NCI-H2107 (cell line): ENCODE data around the gene CBFA2T3.
"Not testable (repeated sequence)": the region's sequence is repeated elsewhere in the genome, so short reads cannot be mapped to it uniquely, and the experiment has no call there.

Source experiments
- DNase-seq: peaks from one replicate; lab custom pipeline; 2025; lab: John Stamatoyannopoulos, UW

The CBFA2T3 gene

DNA sequence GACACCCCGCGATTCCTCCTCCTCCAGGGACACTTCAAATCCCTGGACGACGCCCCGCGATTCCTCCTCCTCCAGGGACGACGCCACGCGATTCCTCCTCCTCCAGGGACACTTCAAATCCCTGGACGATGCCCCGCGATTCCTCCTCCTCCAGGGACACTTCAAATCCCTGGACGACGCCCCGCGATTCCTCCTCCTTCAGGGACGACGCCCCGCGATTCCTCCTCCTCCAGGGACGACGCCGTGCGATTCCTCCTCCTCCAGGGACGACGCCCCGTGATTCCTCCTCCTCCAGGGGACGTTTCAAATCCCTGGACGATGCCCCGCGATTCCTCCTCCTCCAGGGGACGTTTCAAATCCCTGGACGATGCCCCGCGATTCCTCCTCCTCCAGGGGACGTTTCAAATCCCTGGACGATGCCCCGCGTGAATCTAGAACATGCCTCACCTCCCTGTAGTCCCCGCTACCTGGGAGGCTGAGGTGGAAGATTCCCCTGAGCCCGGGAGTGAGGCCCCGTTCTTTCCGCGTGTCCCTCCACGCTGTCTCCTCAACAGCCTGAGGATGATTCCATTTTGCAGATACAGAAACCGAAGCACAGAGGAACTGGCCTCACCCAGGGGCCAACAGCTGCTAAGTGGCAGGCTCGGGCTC, 87.2 kb downstream of the CBFA2T3 start:
- DNase-seq, result not testable (repeated sequence)

DNA sequence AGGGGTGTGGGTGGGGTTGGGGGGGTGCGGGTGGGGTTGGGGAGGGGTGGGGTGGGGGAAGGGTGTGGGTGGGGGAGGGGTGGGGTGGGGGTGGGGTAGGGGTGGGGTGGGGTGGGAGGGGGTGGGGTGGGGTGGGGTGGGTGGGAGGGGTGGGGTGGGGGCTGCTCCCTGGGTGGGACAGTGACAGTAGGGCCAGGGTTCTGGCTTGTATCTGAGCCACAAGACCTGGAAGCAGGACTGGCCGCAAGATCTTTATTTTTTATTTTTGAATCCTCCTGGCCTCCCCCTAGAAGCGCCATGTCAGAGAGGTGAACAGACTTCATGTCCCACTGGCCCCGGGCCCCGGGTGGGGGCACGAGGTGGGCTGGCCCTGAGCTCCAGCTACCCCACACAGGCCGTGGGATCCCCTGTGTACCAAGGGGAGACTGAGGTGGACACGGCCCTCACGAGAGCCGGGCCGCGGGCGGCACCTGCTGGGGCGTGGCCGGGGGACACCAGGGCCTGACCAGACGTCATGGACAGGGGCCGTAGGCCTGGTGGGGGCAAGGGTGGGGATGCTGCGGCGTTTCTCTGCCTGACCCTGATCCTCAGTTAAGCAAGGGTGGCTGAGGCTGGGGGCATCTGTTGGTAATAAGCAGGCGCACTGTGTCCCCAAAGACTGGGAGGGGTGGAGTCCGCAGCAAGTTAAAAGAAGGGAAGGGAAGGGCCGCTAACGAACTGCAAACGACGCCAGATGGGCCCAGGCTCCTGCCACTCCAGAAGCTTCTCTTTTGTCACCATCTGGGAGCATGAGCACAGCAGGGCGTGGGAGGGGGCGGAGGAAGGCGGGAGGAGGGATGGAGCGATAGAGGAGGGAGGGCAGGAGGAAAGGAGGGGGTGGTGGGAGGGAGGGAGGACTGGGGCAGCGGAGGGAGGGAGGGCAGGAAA, 88.3 kb downstream of the CBFA2T3 start:
- DNase-seq, result no peak

DNA sequence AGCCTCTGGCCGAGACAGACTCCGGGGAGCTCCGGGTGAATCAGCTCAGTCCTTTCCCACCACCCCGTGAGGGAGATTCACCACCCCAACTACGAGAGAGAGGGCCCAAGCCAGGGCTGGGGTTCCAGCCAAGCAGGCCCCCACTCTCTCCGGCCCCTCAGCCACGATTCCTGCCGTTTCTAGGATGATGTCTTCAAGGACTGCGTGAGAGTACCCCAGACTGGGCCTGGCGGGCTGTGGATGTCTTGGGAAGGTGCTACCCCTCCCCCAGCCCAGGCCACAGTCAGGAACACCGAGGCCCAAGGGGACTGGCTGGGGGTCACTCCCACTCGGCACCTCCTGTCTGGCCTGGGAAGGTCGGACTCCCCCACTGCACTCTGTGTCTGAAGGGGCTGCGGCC, 89.0 kb downstream of the CBFA2T3 start:
- no peak for DNase-seq

DNA sequence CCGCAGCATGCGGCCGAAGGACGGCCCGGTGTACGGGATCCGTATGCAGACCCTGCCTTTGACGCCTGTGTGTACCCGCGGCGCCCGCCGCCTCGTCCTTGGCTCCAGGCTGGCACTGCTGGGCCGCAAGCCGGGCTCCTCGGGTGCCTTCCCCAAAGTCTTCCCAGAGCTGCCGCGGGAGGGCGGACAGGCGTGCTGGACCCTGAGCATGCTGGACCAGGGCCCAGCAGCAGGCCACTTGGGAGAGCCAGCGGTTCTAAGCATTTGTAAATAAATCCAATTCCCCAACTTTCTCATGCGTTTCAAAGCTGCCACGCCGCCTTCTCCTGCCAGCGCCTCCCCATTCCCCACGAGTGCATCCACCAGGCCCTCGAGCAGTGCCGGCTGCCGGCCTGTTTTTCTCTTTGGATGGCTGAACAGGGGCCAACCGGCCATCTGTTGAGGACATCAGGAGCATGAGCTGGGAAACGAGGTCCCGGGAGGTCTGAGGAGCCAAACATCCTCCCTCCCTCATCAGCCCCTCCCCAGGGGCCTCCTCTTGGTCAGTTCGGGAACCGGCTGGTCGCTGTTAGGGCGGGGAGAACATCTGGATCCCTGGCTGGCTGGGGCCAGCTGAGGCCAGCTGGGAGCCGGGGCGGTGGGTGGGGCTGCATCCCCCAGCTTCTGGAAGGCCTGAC, 90.0 kb downstream of the CBFA2T3 start:
- no peak for DNase-seq

DNA sequence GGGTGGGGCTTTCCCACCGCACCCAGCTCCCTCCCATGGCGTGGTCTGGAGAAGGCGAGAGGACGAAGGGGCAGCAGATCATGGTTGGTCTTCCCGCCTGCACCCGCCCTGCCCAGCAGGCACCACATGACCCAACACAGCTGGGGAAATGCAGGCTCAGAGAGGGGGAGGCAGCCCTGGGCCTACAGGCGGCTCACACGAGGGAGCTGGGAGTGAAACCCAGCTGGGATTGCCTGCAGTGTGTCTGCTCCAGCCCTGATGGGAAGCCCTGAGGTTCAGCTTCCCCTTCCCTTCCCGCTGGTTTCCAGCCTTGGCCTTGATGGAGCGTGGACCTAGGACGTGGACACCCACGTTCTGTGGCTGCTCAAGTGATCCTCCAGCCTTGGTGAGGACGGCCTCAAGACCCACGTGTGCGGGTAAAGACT, 90.6 kb downstream of the CBFA2T3 start:
- no peak for DNase-seq

DNA sequence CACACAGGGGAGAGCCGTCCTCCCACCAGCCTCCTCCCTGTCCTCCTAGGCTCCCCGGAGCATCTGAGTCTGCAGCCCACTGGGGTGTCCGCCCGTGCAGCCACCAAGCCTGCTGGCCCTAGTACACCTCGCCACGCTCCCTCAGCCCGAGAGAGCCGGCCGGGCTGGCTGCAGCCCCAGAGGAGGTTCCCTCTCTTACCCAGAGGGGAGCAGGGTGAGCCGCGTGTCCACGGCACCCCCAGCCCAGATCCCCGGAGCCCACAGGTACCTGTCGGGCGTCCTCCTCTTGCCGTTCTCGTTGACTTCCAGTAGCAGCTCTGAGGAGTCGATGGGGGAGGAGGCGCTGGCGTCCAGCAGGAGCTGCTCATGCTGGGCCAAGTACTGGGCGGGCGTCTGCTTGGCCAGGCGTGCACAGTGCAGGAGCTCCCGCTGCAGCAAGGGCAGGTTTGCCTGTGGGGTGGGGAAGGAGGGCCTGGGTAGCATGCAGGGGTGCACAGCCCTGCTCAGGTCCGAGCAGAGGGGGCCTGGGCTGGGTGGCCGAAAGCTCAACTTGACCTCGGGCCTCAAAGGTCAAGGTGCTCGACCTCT, 91.2 kb downstream of the CBFA2T3 start:
- no peak for DNase-seq

DNA sequence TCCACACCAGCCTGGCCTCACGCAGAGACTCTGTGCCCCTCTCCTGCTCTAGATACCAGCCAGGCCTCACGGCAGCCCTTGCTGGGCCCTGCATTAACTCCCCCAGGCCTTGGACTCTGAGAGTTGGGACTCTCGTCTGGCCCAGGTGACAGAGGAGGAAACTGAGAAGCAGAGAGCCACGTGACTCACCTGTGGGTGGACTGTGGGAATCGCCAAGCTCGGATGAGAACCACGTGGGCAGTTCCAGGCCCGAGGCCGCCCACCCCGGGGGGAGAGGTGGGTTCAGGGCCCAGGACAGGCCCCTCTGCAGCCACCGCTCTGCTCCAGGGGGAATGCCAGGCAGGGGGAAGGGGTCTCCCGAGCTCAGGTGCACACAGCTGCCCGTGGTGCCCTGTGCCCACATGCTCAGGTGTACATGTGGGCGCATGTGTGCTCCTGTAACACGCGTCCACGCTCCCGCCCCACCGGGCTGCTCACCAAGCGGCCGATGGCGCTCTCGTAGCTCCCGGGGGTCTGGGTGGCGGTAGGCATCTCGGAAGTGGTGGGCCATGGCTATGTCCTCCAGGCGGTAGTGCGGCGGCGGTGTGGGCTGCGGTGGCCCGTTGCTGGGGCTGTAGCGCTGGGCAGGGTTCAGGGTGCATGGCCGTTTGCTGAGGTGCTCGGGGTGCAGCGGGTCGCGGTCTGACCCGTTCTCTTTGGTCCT, 92.3 kb downstream of the CBFA2T3 start:
- no peak for DNase-seq

DNA sequence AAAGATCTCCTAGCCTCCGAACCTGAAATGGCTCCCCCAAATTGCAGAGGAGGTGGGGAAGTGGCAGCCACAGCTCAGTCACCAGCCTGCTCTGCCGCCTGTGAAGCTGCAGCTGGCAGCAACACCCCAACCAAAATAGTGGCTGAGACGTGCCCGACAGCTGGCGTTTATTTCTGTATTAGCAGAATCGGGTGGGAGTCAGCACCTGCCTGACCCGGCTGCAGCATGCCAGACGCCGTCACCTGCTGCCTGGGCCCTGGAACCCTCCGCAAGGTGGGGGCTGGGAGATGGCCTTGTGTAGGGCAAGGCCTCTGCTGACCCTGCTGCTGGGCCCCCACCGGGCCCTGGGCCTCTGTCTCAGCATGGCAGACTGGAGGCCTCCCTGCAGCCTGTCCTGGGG, 93.1 kb downstream of the CBFA2T3 start:
- no peak for DNase-seq

DNA sequence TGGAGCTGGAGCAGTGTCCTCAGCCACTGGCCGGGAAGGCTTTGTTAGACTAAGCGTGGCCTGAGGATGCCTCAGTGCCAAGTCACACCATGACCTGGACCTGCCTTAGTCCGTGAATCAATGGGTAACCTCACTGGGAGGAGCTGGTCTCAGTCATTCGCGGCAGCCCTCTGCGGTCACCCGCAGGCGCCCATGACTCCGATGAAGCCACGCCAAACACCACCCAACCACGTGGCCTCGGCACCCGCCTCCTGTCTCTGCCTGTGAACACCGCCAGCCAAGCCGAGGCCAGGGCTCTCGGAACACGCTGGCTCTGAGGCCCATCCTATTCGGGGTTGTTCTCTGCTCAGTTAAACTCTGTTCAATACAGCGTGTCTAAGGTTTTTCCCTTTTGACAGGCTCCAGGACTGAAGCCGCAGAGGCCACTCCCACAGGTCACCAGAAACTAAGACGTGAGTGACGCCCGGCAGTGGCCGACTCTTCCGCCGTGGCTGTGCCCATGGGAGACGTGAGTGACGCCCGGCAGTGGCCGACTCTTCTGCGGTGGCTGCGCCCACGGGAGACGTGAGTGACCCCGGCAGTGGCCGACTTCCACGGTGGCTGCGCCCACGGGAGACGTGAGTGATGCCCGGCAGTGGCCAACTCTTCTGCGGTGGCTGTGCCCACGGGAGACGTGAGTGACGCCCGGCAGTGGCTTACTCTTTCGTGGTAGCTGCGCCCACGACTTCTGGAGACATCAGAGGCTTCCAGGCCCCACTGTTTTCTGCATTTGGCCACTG, 93.7 kb downstream of the CBFA2T3 start:
- no peak for DNase-seq

DNA sequence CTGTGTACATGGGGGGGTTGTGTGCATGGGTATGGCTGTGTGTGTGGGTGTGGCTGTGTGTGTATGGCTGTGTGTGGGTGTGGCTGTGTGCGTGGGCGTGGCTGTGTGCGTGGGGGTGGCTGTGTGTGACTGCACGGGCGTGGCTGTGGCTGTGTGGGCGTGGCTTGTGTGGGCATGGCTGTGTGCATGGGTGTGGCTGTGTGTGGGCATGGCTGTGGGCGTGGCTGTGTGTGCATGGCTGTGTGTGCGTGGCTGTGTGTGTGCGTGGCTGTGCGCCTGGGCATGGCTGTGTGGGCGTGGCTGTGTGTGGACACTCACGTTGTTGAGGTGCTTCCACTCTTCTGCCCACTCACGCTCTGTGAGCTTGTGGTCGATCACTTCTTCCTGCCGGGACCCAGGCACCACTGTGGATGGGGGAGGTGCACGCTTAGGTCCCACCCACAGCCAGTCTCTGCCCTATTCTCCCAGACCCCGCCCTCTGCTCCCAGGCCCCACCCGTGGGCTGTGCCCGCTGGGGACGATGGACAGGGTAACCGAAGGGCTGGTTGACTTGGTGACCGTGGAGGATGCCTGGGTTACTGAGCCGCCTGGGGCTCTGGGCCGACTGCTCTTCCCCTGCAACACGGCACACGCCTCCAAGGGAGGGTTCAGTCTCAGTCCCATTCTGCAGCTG, 94.5 kb downstream of the CBFA2T3 start:
- DNase-seq, result no peak

DNA sequence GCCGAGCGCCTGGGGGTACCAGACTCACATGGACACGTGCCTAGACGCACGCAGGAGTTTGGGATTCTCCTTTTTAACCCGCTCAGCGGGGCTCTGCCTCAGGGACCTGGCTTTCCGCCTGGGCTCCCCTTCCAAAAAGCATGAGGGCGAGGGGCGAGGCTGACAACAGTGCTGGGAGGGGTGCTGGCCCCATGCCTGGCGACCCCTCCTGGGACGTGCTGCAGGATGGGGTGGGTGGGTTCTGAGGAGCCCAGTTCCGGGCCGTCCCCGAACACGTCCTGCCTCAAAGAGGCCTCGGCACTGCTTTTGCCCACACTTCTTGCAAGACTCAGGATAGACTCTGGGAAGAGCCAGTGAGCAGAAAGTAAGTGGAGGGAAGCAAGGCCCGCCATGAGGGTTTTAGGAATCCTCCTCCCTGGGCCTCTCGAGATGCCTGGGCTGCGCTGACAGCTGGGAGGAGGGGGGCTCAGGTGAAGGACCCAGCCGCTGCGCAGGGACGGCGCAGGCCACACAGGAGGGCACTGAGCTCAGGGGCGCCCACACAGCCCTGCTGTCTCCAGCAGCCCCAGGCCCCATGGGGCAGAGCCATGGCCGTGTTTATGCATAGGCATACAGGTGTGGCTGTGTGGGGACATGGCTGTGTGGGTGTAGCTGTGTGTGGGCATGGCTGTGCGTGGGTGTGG, 95.2 kb downstream of the CBFA2T3 start:
- no peak for DNase-seq

DNA sequence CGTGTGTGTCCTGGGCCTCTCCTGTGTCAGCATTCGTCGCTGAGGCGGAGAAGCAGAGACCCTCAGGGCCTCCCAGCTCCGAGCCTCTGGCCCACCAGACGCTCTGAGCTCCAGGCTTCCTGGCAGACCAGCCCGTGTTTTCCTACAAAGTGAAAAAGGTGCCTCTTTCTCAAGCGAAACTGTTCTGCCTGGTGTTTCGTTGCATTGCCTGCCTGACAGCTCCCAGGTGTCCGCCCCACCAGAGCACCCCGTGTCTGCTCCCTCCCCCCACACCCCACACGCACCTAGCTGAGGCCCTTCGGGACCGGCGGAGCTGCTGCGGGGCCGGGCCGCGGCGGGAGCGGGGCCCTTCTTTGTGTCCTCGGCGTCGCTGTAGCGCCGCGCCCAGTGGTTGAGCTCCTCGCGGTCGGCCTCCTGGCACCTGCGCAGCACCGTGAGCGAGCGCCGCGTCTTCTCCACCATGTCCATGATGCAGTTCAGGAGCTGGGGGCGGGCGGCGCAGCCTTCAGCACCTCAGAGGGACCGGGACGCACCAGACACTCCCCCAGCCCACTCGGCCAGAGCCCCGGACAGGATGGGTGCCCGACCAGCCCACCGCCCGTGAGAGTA, 95.9 kb downstream of the CBFA2T3 start:
- no peak for DNase-seq

DNA sequence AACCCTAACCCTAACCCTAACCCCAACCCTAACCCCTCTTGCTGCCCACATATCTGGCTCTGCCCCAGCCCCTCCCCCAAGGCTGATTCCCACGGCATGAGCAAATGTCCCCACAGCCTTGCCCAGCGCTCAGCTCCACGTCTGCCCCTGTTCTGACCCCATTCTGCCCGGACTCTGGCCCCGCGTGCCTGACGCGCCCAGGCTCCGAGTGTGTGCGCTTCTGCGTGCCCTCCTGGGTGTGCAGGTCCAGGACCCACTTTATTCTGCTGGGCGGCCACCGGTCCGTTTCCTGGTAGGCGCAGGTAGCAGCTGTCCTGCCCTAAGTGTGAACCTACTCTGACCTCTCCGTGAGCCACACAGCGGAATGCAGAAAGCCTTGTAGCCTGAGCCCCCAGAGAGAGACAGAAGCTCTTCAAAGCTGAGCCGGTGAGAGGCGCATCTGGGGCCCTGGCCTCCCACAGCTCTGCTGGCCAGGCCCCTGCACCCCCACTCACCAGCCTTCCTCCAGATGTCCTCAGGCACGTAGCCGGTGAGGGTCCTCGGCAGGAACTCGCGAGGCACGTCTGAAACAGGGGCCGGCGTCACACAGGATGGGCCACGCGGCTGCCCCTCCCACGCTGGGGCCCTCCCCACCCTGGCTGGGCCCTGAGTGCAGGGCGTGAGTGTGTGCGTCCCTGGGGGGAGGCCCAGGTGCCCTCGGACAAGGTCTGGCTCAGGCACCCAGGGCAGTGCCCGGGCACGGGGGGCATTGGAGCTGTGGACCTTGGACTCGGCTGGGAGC, 96.6 kb downstream of the CBFA2T3 start:
- DNase-seq, result no peak

DNA sequence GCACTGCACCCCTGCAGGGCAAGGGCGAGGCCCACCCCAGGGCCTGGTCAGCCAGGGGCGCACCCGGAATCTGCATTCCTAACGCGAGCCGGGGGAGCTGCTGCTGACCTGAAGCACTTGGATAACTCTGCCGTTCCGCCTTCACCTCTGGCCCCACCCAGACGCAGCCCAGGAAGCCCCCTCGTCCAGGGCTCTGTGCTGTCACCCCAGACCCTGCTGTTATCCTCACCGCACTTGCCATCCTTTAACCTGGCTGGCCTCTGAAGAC, 97.3 kb downstream of the CBFA2T3 start:
- no peak for DNase-seq

DNA sequence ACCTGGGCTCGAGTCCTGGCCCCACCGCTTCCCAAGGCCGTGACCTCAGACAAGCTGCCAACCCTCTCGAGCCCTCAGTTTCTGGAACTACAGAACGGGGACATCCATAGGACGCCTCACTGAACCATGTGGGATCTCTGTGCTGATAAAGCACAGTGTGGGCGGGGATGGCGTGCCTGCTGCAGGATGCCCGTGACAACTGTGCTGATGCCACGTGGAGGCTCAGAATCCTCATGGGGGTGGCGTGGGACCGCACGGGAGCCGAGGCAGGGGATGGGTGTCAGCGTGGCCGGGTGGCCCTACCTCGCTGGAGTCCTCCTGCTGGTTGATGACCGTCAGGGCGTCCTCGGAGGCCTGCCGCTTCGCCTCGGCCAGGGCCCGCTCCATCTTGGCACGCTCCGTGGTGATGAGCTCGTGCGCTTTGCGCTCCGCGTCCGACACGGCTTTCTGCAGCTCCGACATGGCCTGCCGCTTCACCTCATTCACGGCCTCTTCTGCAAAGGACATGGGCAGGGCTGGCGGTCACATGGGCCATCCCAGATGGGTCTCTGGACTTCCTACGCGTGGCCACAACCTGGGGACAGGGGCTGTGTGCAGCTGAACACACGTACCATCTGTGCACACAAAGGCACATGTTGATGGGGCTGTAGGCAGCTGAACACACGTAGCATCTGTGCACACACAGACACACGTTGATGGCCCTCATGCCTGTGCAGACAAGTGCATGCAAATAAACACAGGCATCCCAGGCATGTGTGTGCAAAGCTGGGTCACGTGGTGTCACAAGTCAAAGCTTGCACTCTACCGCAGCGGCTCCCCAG, 97.8 kb downstream of the CBFA2T3 start:
- no peak for DNase-seq

DNA sequence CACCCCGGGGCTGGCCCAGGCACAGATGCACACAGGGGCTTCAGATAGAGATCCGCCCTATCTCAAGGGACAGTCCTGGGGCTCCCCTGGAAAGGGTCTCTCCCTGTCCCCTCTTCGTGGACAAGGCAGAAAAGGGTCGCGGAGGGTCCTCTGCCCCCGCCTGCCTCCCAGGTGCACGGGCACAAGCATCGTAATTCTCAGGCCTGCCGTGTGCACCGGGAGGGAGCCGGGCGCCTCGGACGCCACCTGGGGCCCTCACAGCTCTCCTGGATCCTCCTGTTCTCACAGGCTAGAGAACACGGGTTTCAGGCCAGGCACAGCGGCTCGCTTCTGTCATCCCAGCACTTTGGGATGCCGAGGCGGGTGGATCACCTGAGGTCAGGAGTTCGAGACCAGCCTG, 98.7 kb downstream of the CBFA2T3 start:
- no peak for DNase-seq

DNA sequence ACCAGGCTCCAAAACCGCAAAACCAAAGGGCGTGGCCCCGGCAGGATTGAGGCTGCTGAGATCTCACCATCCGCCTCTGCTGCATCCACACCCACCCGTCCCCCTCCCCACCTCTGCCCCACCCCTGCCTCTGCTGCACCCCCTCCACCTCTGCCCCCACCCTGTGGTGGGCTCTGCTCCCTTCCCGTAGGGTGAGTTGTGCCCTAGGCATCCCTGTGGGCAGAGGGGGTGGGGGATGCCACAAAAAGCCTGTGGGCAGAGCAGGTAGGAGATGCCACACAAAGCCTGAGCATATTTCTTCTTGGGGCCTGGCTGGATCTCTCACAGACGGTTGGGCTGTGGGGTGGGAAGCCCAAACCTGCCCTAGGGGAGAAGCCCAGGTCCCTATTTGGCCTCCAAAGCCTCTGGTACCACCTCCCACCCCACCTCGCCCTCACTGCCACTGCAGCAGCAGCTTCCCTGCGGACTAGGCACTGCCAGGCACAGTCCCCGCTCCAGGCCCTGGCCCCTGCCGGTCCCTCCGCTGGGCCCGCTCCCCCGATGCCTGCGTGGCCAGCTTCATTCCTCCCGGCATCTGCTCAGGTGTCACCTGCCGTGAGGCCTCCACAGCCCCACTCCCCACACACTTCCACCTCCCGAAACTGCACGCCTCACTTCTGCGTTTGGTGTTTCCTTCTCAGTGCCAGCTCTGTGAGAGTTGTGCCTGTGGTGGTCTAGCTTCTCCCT, 99.3 kb downstream of the CBFA2T3 start:
- DNase-seq, result no peak
